Ovary (tissue), 9 donors: Measurements from ENCODE around the gene RBBP8NL. TPM values are rescaled to one million over a fixed set of nuclear protein-coding genes. Genes with fewer than 3 reads are reported as not detected.
A peak's percentile ranks its signal among the peaks of the same experiment; 100 is the strongest.

Source experiments
- DNase-seq, 5 donors: peaks; one replicate each; pipeline ENCODE4 v3.0.0-alpha.2; 2019 to 2020
- H3K27ac ChIP-seq, 2 donors: fragments of 200-600 bp; one replicate each; pipeline versions ENCODE4 v1.5.1 to v1.8.0; 2019 to 2022
- H3K27me3 ChIP-seq: fragments of 200-600 bp; one replicate; pipeline ENCODE4 v1.8.0; 2022
- H3K36me3 ChIP-seq: fragments of 200-600 bp; sonication (generic); one replicate; pipeline ENCODE4 v1.5.1; 2019
- H3K4me1 ChIP-seq: one replicate; pipeline ENCODE4 v1.8.1; 2013; ENCODE audit warnings: mild to moderate bottlenecking, moderate library complexity; ENCODE audit not compliant: insufficient read depth
- H3K4me3 ChIP-seq: fragments of 200-600 bp; sonication (generic); one replicate; pipeline ENCODE4 v1.5.1; 2017
- H3K9me3 ChIP-seq, 2 donors: fragments of 200-600 bp in 1 of 2; sonication (generic) in 1 of 2; one replicate each; pipeline versions ENCODE4 v1.5.1 to v1.8.1; 2013 to 2019; ENCODE audit warnings: mild to moderate bottlenecking in 1 of 2, moderate library complexity in 1 of 2
- CTCF ChIP-seq, 3 donors: fragments of 450-650 bp in 2 of 3; fragments of 200-600 bp in 1 of 3; IDR thresholded peaks; one replicate each; pipeline versions ENCODE4 v1.5.1 to v1.8.0; 2016 to 2022; ENCODE audit warnings: antibody characterized with exemption in 3 of 3, mild to moderate bottlenecking in 1 of 3
- EP300 ChIP-seq: sonication (generic); formaldehyde crosslinking; IDR thresholded peaks from one replicate; pipeline ENCODE4 v1.6.1; 2017; ENCODE audit warnings: antibody characterized with exemption
- POLR2A ChIP-seq: fragments of 450-650 bp; IDR thresholded peaks from one replicate; pipeline ENCODE4 v1.6.1; 2017; ENCODE audit warnings: antibody characterized with exemption, mild to moderate bottlenecking, moderate library complexity
- WGBS, 3 donors: extraction: QIAGEN DNeasy Blood & Tissue Kit in 1 of 3; methylation state at CpG; one replicate each; pipeline versions ENCODE4 v1.1.5 to v1.1.7; 2013 to 2017; 5-methylcytosine and 5-hydroxymethylcytosine counted together
- intact Hi-C, 4 donors: fragments of 100-400 bp; cut with DNase I; formaldehyde crosslinking; loops; one replicate each; pipeline versions ENCODE4 v1.11.0 to v1.15.1; 2022 to 2023
- polyA plus RNA-seq, 2 donors: library from polyadenylated mRNA; stranded (reverse); fragments of 200-250 nt in 1 of 2; fragments of 350-450 nt in 1 of 2; fragmentation: Illumina TruSeq in 1 of 2; extraction: RNeasy Lipid Tissue Mini Kit (QIAGEN cat#74804) in 1 of 2; gene quantifications; one replicate each; pipeline ENCODE4 v1.2.3, GENCODE V29; 2013 to 2014
- total RNA-seq, 7 donors: library from RNA; depleted of rRNA in 2 of 7; stranded (reverse); fragments of >200 nt in 2 of 7; fragmentation: NEBNext Ultra II Directional in 3 of 7; extraction: Animal tissue kit (Norgen Biotek cat#: 25700) in 3 of 7; gene quantifications; one replicate each; pipeline versions ENCODE4 v1.1.0 to v1.2.4, GENCODE V29; 2016 to 2023
- donor health status: DM: no; HTN: no; CAD: no; lungs with moderate emphysema.
- donor health status: DM: no; HTN: no; CAD: no.
- donor health status: Bipolar disorder and iron deficiency.
- donor health status: DM: yes; HTN: yes; CAD: no.
- donor health status: DM: no; HTN: no; CAD: no.
- donor health status: DM: yes; HTN: yes; CAD: no.

RBBP8NL gene
- total and polyA plus RNA-seq, 9 donors: 0.32 to 0.46 TPM; not detected in 7

DNA sequence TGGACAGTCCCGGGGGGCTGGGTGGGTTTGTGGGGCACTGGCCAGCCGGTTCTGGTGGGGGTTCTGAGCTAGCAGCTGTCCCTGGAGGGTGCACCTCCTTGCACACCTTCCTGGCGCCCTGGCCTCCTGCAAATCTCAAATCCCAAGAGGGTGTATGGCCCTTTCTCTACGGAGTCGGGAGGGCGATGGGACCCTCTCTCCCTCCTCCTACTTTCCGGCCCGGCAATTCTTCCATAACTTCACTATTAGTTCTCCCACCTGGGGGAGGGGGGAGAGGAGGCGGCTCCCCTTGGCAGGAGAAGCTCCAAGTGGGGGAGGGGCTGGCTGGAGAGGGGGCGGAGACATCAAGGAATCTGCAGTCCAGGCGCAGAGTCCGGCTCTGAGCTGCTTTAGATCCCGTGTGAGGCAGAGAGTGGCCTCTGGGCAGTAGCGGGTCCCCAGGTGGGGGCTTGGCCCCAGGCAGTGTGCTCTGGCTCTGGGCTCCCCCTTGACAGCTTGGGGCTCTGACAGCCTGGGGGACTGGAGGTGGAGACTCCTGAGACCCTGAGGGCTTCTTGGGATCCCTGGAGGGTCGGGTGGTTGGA is 58.9 kb downstream of the RBBP8NL start:
- H3K27ac ChIP-seq: no peak overlapping the region
- intact Hi-C loops: loop anchor here in 1 of 4 donors (10.0 kb wide), 1 partner anchor 64 kb away; the partner anchor contains the start of gene ADRM1
- no peaks in the 10 kb centered on the region for H3K36me3 ChIP-seq
- no peak for TF ChIP-seq CTCF (IDR thresholded peaks at IDR 0.05)
- no peak for TF ChIP-seq POLR2A
- TF ChIP-seq EP300: no peak
- H3K27me3 ChIP-seq: peaks cover 5% of the 10 kb centered on the region
- H3K4me3 ChIP-seq: no peak overlapping the region
- peaks cover 13% of the 10 kb centered on the region for H3K4me1 ChIP-seq
- 2 to 5% (median 3%) methylated on average over 15 of the region's 15 CpGs for WGBS, 3 donors
- no peaks in the 10 kb centered on the region for H3K9me3 ChIP-seq
- DNase-seq: peak in 1 of 5 donors; percentile 52

DNA sequence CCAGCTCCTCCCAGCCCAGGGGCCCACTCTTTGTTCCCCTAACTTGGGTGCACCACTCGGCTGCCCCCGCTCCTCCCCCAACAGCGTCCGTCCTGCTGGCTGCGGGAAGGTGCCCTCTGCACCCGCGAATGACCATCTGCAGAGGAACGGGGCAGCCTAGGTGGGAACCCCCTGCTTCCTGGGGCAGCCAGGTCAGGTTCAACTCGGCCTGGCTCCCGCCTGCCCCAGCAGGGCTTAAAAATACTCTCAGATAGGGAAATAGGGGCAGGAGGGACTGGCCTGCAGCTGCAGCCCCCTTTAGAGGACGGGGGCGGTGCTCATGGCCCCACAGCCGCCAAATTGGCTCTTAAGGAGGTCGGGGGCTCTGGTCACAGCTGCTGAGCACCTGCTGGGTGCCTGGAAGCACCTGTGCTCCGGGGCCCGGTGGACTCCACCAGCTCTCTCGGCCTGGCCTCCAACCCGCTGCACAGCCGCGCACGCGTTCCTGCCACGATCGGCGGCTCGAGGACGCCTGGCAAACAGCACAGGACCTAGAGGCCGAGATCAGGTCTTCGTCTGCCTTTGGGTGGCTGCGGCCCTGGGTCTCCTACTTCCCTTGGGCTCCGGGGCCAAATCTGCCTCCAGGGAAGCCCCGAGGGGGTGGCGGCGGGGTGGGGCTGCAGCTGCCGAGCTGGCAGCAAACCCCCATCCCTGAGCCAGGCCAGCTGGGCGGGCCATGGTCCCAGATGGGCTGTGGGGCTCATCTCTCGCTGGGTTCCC is 59.5 kb downstream of the RBBP8NL start:
- peak overlapping the region; percentile 69 for H3K4me3 ChIP-seq
- H3K36me3 ChIP-seq: no peaks in the 10 kb centered on the region
- H3K27me3 ChIP-seq: peaks cover 5% of the 10 kb centered on the region
- no peaks in the 10 kb centered on the region for H3K9me3 ChIP-seq
- 0 to 1% (median 1%) methylated on average over 35 to 37 of the region's 37 CpGs for WGBS, 3 donors
- intact Hi-C loops: loop anchor here in 1 of 4 donors (10.0 kb wide), 1 partner anchor 63 kb away; the partner anchor contains the start of gene ADRM1
- DNase-seq: peak in 1 of 5 donors; percentile 48
- H3K4me1 ChIP-seq: peaks cover 13% of the 10 kb centered on the region
- TF ChIP-seq POLR2A (no peak), EP300 (no peak)
- H3K27ac ChIP-seq: peak overlapping the region in 1 of 2 donors; percentile 15

DNA sequence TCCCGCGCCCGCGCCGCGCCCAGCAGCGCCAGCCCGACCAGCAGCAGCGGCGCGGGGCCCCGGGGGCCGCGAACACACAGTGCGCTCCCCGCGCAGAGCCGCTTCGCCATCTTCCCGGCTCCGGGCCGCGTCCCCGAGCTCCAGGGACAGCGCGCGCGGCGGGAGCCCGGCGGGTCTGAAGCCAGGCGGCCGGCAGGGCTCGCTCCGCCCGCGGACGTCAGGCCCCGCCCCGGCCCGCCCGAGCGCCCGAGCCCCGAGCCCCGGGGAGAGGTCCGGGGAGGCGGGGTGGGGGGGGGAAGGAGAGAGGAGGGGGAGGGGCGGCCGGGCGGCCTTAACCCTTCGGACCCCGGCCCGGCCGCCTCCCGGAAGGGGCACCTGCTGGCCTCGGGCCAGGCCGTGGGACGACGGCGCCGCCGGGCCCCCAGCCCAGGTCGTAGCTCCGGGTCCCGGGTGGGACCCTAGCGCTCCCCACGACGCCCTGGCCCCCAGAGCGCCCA is 60.2 kb downstream of the RBBP8NL start, which contains the start of gene LAMA5:
TSS of gene LAMA5 (minus strand) at position 177 of the 497 bp plus-strand sequence. CDS start at position 110, 67 bp downstream.
- TF ChIP-seq EP300 (no peak), POLR2A (no peak), CTCF (IDR thresholded peaks at IDR 0.05) (no peak)
- peaks cover 5% of the 10 kb centered on the region for H3K27me3 ChIP-seq
- H3K36me3 ChIP-seq: no peaks in the 10 kb centered on the region
- no peaks in the 10 kb centered on the region for H3K9me3 ChIP-seq
- 1% methylated on average over 22 to 69 of the region's 70 CpGs for WGBS, 3 donors
- H3K27ac ChIP-seq: peak within 1 kb of the TSS; percentile 27 to 39
- peak in 1 of 5 donors; percentile 48 for DNase-seq
- intact Hi-C loops: loop anchor here in 1 of 4 donors (10.0 kb wide), 1 partner anchor 62 kb away; the partner anchor contains the start of gene ADRM1
- peaks cover 13% of the 10 kb centered on the region for H3K4me1 ChIP-seq
- H3K4me3 ChIP-seq: peak within 1 kb of the TSS; percentile 69

GRCh38 chr20:62366370-62367135 is 60.8 kb downstream of the RBBP8NL start:
- peaks cover 13% of the 10 kb centered on the region for H3K4me1 ChIP-seq
- TF ChIP-seq POLR2A (no peak), CTCF (IDR thresholded peaks at IDR 0.05) (no peak), EP300 (no peak)
- H3K4me3 ChIP-seq: peak overlapping the region; percentile 69
- intact Hi-C loops: loop anchor here in 1 of 4 donors (10.0 kb wide), 1 partner anchor 62 kb away; the partner anchor contains the start of gene ADRM1
- H3K9me3 ChIP-seq: no peaks in the 10 kb centered on the region
- no peaks in the 10 kb centered on the region for H3K36me3 ChIP-seq
- peak overlapping the region; percentile 27 to 39 for H3K27ac ChIP-seq
- DNase-seq: peak in 2 of 5 donors; percentile 21 to 31
- 1 to 4% (median 2%) methylated on average over 10 to 72 of the region's 72 CpGs for WGBS, 3 donors
- H3K27me3 ChIP-seq: peaks cover 5% of the 10 kb centered on the region
